SK-N-SH treated with all-trans-retinoic acid at 6 μM for 48 hours (cell line): ENCODE measurements around the gene CORO2A.

Experiments used
- ARNTL ChIP-seq: fragments of 450-650 bp; formaldehyde crosslinking; IDR thresholded peaks from 2 replicates; pipeline ENCODE4 v1.5.0; 2020; ENCODE audit warnings: low read depth, mild to moderate bottlenecking, moderate library complexity, borderline replicate concordance
- CSDC2 ChIP-seq: fragments of 250-450 bp; sonication (Bioruptor Pico); IDR thresholded peaks from 2 replicates; pipeline ENCODE4 v1.5.0; 2020; ENCODE audit warnings: mild to moderate bottlenecking, moderate library complexity
- ESRRG ChIP-seq: fragments of 250-450 bp; sonication (Bioruptor Pico); IDR thresholded peaks from 2 replicates; pipeline ENCODE4 v1.6.1; 2021; ENCODE audit warnings: mild to moderate bottlenecking
- TOX ChIP-seq: fragments of 250-450 bp; sonication (Bioruptor Pico); IDR thresholded peaks from 2 replicates; pipeline ENCODE4 v1.8.0; 2021; ENCODE audit warnings: mild to moderate bottlenecking, moderate library complexity, borderline replicate concordance
- ZC3H10 ChIP-seq: fragments of 250-450 bp; sonication (Bioruptor Pico); IDR thresholded peaks from 2 replicates; pipeline ENCODE4 v1.5.1; 2021; ENCODE audit warnings: mild to moderate bottlenecking, moderate library complexity
- ZFP30 ChIP-seq: fragments of 450-650 bp; formaldehyde crosslinking; IDR thresholded peaks from 2 replicates; pipeline ENCODE4 v1.5.0; 2022; ENCODE audit warnings: mild to moderate bottlenecking, moderate library complexity
- ZNF565 ChIP-seq: fragments of 450-650 bp; formaldehyde crosslinking; conservative IDR thresholded peaks from 2 replicates; pipeline ENCODE4 v1.5.0; 2020; ENCODE audit warnings: low read depth, mild to moderate bottlenecking, moderate library complexity
- ZNF70 ChIP-seq: fragments of 450-650 bp; formaldehyde crosslinking; IDR thresholded peaks from 2 replicates; pipeline ENCODE4 v1.5.0; 2020; ENCODE audit warnings: mild to moderate bottlenecking, moderate library complexity
- TF ChIP-seq, protein P1 (sequence below): fragments of 250-450 bp; sonication (Bioruptor Pico); IDR thresholded peaks from 2 replicates; pipeline ENCODE4 v1.8.0; 2020; ENCODE audit warnings: mild to moderate bottlenecking, moderate library complexity, borderline replicate concordance
- TF ChIP-seq, protein P2 (sequence below): fragments of 250-450 bp; sonication (Bioruptor Pico); IDR thresholded peaks from 2 replicates; pipeline ENCODE4 v1.5.1; 2020; ENCODE audit warnings: low read depth, mild to moderate bottlenecking, moderate library complexity

DNA sequence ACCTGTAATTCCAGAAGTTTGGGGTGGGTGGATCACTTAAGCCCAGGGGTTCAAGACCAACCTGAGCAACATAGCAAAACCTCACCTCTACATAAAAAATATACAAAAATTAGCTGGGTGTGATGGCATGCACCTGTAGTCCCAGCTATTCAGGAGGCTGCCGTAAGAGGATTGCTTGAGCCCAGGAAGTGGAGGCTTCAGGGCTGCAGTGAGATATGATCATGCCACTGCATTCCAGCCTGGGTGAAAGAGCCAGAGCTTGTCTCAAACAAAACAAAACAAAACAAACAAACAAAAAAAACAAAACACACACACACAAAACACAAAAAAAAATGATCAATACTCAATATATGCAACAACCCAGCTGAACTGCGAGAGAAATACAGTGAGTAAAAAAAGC, 44.0 kb downstream of the CORO2A start:
- TF ChIP-seq ZNF70 (CRISPR knock-in tag) (no peak), ZNF565 (CRISPR knock-in tag) (no peak), ZFP30 (no peak), ZC3H10 (CRISPR knock-in tag) (no peak), CSDC2 (CRISPR knock-in tag) (no peak), ARNTL (no peak), TOX (CRISPR knock-in tag) (no peak), ESRRG (CRISPR knock-in tag) (no peak)
- TF ChIP-seq, protein P1, sequence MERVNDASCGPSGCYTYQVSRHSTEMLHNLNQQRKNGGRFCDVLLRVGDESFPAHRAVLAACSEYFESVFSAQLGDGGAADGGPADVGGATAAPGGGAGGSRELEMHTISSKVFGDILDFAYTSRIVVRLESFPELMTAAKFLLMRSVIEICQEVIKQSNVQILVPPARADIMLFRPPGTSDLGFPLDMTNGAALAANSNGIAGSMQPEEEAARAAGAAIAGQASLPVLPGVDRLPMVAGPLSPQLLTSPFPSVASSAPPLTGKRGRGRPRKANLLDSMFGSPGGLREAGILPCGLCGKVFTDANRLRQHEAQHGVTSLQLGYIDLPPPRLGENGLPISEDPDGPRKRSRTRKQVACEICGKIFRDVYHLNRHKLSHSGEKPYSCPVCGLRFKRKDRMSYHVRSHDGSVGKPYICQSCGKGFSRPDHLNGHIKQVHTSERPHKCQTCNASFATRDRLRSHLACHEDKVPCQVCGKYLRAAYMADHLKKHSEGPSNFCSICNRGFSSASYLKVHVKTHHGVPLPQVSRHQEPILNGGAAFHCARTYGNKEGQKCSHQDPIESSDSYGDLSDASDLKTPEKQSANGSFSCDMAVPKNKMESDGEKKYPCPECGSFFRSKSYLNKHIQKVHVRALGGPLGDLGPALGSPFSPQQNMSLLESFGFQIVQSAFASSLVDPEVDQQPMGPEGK (CRISPR knock-in tag): no peak
- TF ChIP-seq, protein P2, sequence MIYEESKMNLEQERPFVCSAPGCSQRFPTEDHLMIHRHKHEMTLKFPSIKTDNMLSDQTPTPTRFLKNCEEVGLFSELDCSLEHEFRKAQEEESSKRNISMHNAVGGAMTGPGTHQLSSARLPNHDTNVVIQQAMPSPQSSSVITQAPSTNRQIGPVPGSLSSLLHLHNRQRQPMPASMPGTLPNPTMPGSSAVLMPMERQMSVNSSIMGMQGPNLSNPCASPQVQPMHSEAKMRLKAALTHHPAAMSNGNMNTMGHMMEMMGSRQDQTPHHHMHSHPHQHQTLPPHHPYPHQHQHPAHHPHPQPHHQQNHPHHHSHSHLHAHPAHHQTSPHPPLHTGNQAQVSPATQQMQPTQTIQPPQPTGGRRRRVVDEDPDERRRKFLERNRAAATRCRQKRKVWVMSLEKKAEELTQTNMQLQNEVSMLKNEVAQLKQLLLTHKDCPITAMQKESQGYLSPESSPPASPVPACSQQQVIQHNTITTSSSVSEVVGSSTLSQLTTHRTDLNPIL (CRISPR knock-in tag): no peak
